ENCODE measurements around the gene C12orf75.
A peak's percentile ranks its signal among the peaks of the same experiment; 100 is the strongest.
"Not testable (repeated sequence)": the region's sequence is repeated elsewhere in the genome, so short reads cannot be mapped to it uniquely, and the experiment has no call there.

Gene C12orf75

GRCh38 chr12:105310476-105311085 is 19.9 kb upstream of the C12orf75 start:
- DNase-seq, ATAC-seq: not testable (repeated sequence)

- ATAC-seq, DNase-seq: not testable (repeated sequence)
Measured at GRCh38 chr12:105311936-105312335, 18.6 kb upstream of the C12orf75 start.

- ATAC-seq, DNase-seq: not testable (repeated sequence)
Measured at GRCh38 chr12:105313755-105314154, 16.7 kb upstream of the C12orf75 start.

GRCh38 chr12:105315130-105315529 is 15.4 kb upstream of the C12orf75 start:
- DNase-seq (no peak), ATAC-seq (no peak)

GRCh38 chr12:105315726-105316125 is 14.8 kb upstream of the C12orf75 start:
- no peak for ATAC-seq
- DNase-seq, result no peak

GRCh38 chr12:105316931-105317852 is 13.3 kb upstream of the C12orf75 start:
- no peak for DNase-seq

GRCh38 chr12:105317942-105318621 is 12.4 kb upstream of the C12orf75 start:
- no peak for ATAC-seq
- DNase-seq, result no peak

More at GRCh38 chr12:105316931-105317852, 13.3 kb upstream of the C12orf75 start:
- no peak for ATAC-seq

GRCh38 chr12:105318651-105319483 is 11.6 kb upstream of the C12orf75 start:
- DNase-seq (no peak), ATAC-seq (no peak)

GRCh38 chr12:105319691-105320209 is 10.7 kb upstream of the C12orf75 start:
- DNase-seq, result no peak

GRCh38 chr12:105321125-105321524 is 9.4 kb upstream of the C12orf75 start:
- DNase-seq, result no peak
- peak; percentile 46 for ATAC-seq

More at GRCh38 chr12:105319691-105320209, 10.7 kb upstream of the C12orf75 start:
- ATAC-seq, result no peak

GRCh38 chr12:105322070-105322469 is 8.4 kb upstream of the C12orf75 start:
- ATAC-seq, result no peak
- no peak for DNase-seq

GRCh38 chr12:105324704-105325103 is 5.8 kb upstream of the C12orf75 start:
- ATAC-seq (no peak), DNase-seq (no peak)

- DNase-seq (no peak), ATAC-seq (no peak)
Measured at GRCh38 chr12:105325117-105325516, 5.4 kb upstream of the C12orf75 start.

GRCh38 chr12:105329926-105330282 is 587 bp upstream of the C12orf75 start:
- ATAC-seq, result no peak
- no peak for DNase-seq

GRCh38 chr12:105330931-105331804 is 677 bp downstream of the C12orf75 start:
- peak; percentile 50 for DNase-seq
- ATAC-seq, result peak; percentile 2

- no peak for DNase-seq
- ATAC-seq, result no peak
Measured at GRCh38 chr12:105331805-105332251, 1.3 kb downstream of the C12orf75 start.

- DNase-seq, result not testable (repeated sequence)
Measured at GRCh38 chr12:105332286-105332685, 1.8 kb downstream of the C12orf75 start.

GRCh38 chr12:105332925-105333324 is 2.4 kb downstream of the C12orf75 start:
- ATAC-seq (no peak), DNase-seq (no peak)

More at GRCh38 chr12:105332286-105332685, 1.8 kb downstream of the C12orf75 start:
- ATAC-seq, result not testable (repeated sequence)

- ATAC-seq (no peak), DNase-seq (no peak)
Measured at GRCh38 chr12:105334001-105334400, 3.5 kb downstream of the C12orf75 start.

- DNase-seq (no peak), ATAC-seq (no peak)
Measured at GRCh38 chr12:105334582-105334981, 4.1 kb downstream of the C12orf75 start.
